IMR-90 (cell line): Measurements from ENCODE around the gene LAGE3. TPM values are rescaled to one million over a fixed set of nuclear protein-coding genes. Genes with fewer than 3 reads are reported as not detected.

Source experiments
- ATAC-seq: fragments of 200-7000 bp; cut with Tn5 transposase; 2 replicates; pipeline ENCODE4 v1.9.1; 2020; ENCODE audit warnings: low read depth, mild to moderate bottlenecking, moderate library complexity
- BruUV-seq: library from RNA; stranded (reverse); fragments of 400-500 nt; replicated peaks from 2 replicates; lab custom pipeline; 2021; lab: Mats Ljungman, UMichigan
- CTCF ChIA-PET: fragments of 300-600 bp; formaldehyde crosslinking; extraction: SDS; loops from one replicate; lab custom pipeline; 2021; ENCODE audit warnings: antibody characterized with exemption; lab: Yijun Ruan, JAX
- POLR2A ChIA-PET: fragments of 300-600 bp; sonication (Branson Sonifier 250); formaldehyde crosslinking; loops from one replicate; lab custom pipeline; 2022; ENCODE audit warnings: antibody characterized with exemption; ENCODE audit not compliant: unreplicated experiment; lab: Charles Lee
- DNase-seq: peaks from one replicate; pipeline ENCODE4 v3.0.0; 2013
- H2AFZ ChIP-seq: replicated peaks from 2 replicates; pipeline ENCODE3; 2013; ENCODE audit warnings: low read length, mild to moderate bottlenecking; ENCODE audit not compliant: poor library complexity
- H2AK5ac ChIP-seq: 2 replicates; pipeline ENCODE4 v1.6.1; 2013; ENCODE audit warnings: low read depth, low read length, inconsistent platforms
- H2AK9ac ChIP-seq: replicated peaks from 2 replicates; pipeline ENCODE3; 2013; ENCODE audit warnings: mild to moderate bottlenecking, low read depth, low read length, moderate library complexity; ENCODE audit not compliant: poor library complexity
- H2BK120ac ChIP-seq: 2 replicates; pipeline ENCODE4 v1.6.1; 2013; ENCODE audit warnings: low read depth, low read length, inconsistent platforms
- H2BK15ac ChIP-seq: 3 replicates; pipeline ENCODE4 v1.6.1; 2013; ENCODE audit warnings: low read depth, low read length, inconsistent platforms
- H2BK20ac ChIP-seq: 2 replicates; pipeline ENCODE4 v1.6.1; 2013; ENCODE audit warnings: low read depth, mild to moderate bottlenecking, inconsistent platforms, low read length, moderate library complexity
- H2BK5ac ChIP-seq: 2 replicates; pipeline ENCODE4 v1.6.1; 2013; ENCODE audit warnings: mild to moderate bottlenecking, low read depth, low read length, inconsistent platforms; ENCODE audit not compliant: poor library complexity, severe bottlenecking
- H3K14ac ChIP-seq: replicated peaks from 2 replicates; pipeline ENCODE4 v1.6.1; 2013; ENCODE audit warnings: low read depth, low read length, inconsistent platforms
- H3K18ac ChIP-seq: 2 replicates; pipeline ENCODE4 v1.6.1; 2013; ENCODE audit warnings: low read depth, low read length, control low read depth
- H3K23ac ChIP-seq: 2 replicates; pipeline ENCODE4 v1.6.1; 2013; ENCODE audit warnings: low read depth, low read length, inconsistent platforms
- H3K27ac ChIP-seq: 2 replicates; pipeline ENCODE4 v1.5.1; 2013; ENCODE audit warnings: mild to moderate bottlenecking, control low read depth, low read length; ENCODE audit not compliant: insufficient read depth
- H3K27me3 ChIP-seq: 2 replicates; pipeline ENCODE4 v1.6.1; 2013; ENCODE audit warnings: low read length; ENCODE audit not compliant: control insufficient read depth, insufficient read depth
- H3K36me3 ChIP-seq: 2 replicates; pipeline ENCODE4 v1.6.1; 2013; ENCODE audit warnings: low read length, mixed read lengths; ENCODE audit not compliant: control insufficient read depth, insufficient read depth
- H3K4ac ChIP-seq: 2 replicates; pipeline ENCODE4 v1.6.1; 2013; ENCODE audit warnings: low read depth, low read length, inconsistent platforms
- H3K4me1 ChIP-seq: 2 replicates; pipeline ENCODE4 v1.6.1; 2013; ENCODE audit warnings: low read length, mixed read lengths; ENCODE audit not compliant: control insufficient read depth, insufficient read depth
- H3K4me2 ChIP-seq: 2 replicates; pipeline ENCODE4 v1.6.1; 2013; ENCODE audit warnings: low read depth, mild to moderate bottlenecking, control low read depth, low read length, moderate library complexity
- H3K4me3 ChIP-seq: 2 replicates; pipeline ENCODE4 v1.5.1; 2013; ENCODE audit warnings: low read depth, mild to moderate bottlenecking, control low read depth, low read length, moderate library complexity; ENCODE audit not compliant: insufficient read depth
- H3K56ac ChIP-seq: 2 replicates; pipeline ENCODE4 v1.6.1; 2013; ENCODE audit warnings: low read length, inconsistent platforms; ENCODE audit not compliant: insufficient read depth; ENCODE audit errors: extremely low read depth
- H3K79me1 ChIP-seq, 2 experiments: 2 replicates each; pipeline ENCODE4 v1.6.1; 2013; ENCODE audit warnings: low read length in 2 of 2, inconsistent platforms in 1 of 2, low read depth in 1 of 2
- H3K9ac ChIP-seq: 2 replicates; pipeline ENCODE4 v1.6.1; 2013; ENCODE audit warnings: low read depth, low read length, control low read depth
- H3K9me1 ChIP-seq: 2 replicates; pipeline ENCODE4 v1.6.1; 2013; ENCODE audit warnings: low read length, inconsistent platforms; ENCODE audit not compliant: insufficient read depth
- H3K9me3 ChIP-seq: 2 replicates; pipeline ENCODE4 v1.6.1; 2013; ENCODE audit warnings: low read length; ENCODE audit not compliant: control insufficient read depth, insufficient read depth
- H4K20me1 ChIP-seq: 2 replicates; pipeline ENCODE4 v1.6.1; 2013; ENCODE audit warnings: low read length, inconsistent platforms; ENCODE audit not compliant: insufficient read depth
- H4K5ac ChIP-seq: 2 replicates; pipeline ENCODE4 v1.6.1; 2013; ENCODE audit warnings: mild to moderate bottlenecking, low read depth, low read length, control low read depth
- H4K8ac ChIP-seq, 2 experiments: 2 replicates each; pipeline ENCODE4 v1.6.1; 2013; ENCODE audit warnings: low read depth in 2 of 2, low read length in 2 of 2, control low read depth in 1 of 2, inconsistent platforms in 1 of 2
- H4K91ac ChIP-seq: 2 replicates; pipeline ENCODE4 v1.6.1; 2013; ENCODE audit warnings: low read depth, low read length, inconsistent platforms; ENCODE audit not compliant: insufficient read depth
- CEBPB ChIP-seq: IDR thresholded peaks from 2 replicates; pipeline ENCODE4 v1.6.1; 2012; ENCODE audit warnings: low read depth, low read length, improper control_type of control experiment
- MAZ ChIP-seq: IDR thresholded peaks from 2 replicates; pipeline ENCODE4 v1.6.1; 2012; ENCODE audit warnings: low read depth, mild to moderate bottlenecking, low read length, improper control_type of control experiment, moderate library complexity, borderline replicate concordance
- WGBS, 2 experiments: methylation state at CpG; one replicate each; pipeline versions ENCODE4 v1.1.5 to v1.1.7; 2013; ENCODE audit warnings: missing lambda C conversion rate in 2 of 2; ENCODE audit not compliant: insufficient read length in 1 of 2; ENCODE audit errors: extremely low coverage in 2 of 2; 5-methylcytosine and 5-hydroxymethylcytosine counted together
- dilution Hi-C: fragments of 300-500 bp; cut with HindIII; formaldehyde crosslinking; loops from one replicate; pipeline ENCODE4 v1.14.3; 2018; ENCODE audit warnings: low sequenced_read_pairs; ENCODE audit not compliant: unreplicated experiment
- in situ Hi-C: fragments of 300-500 bp; cut with MboI; formaldehyde crosslinking; loops from 3 replicates; pipeline ENCODE4 v1.14.3; 2019; ENCODE audit warnings: low sequenced_read_pairs, inconsistent platforms, mixed read lengths
- intact Hi-C: fragments of 100-400 bp; cut with micrococcal nuclease; formaldehyde crosslinking; loops from 2 replicates; pipeline ENCODE4 v1.10.0; 2022
- polyA plus RNA-seq, 3 experiments: library from polyadenylated mRNA; depleted of rRNA; stranded (reverse); fragments of >200 nt; gene quantifications; 2 replicates each; pipeline ENCODE4 v1.2.3, GENCODE V29; 2012; ENCODE audit warnings: low replicate concordance in 1 of 3
- total RNA-seq: library from RNA; depleted of rRNA; stranded (reverse); fragments of >200 nt; gene quantifications from 2 replicates; pipeline ENCODE4 v1.2.3, GENCODE V29; 2012
- TF ChIP-seq, protein P1 (sequence below): fragments of 150-350 bp; IDR thresholded peaks from 2 replicates; pipeline ENCODE4 v1.6.1; 2017; ENCODE audit warnings: mild to moderate bottlenecking, antibody characterized with exemption, low read length, low read depth

Gene LAGE3
- total and polyA plus RNA-seq, 2 of the 4 experiments (the other 2 are of a cell fraction), result 3.6 to 14.8 TPM

DNA sequence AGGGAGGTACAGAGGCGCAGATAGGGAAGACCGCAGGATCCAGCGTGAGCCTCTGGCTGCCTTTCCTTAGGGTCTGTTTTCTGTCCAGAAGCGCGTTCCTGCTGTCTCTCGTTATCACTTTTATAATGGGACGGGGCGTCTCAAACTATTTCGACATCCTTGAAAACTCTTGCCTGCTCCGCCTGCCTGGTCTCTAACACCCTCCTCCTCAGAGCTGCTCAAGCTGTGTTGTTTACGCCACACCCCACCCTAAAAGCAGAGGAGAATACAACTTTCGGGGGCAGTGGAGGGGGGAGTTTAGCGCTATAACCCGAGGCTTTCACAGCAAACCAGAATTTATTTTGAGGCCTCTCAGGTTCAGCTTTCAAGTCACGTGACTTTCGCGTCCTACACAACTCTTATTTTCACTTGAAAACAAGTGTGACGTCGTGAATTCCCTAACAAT is 37.6 kb upstream of the LAGE3 start:
- Histone ChIP-seq H3K9ac (peak overlapping the region; percentile 41), H4K20me1 (no peaks in the 10 kb centered on the region), H4K5ac (peak overlapping the region; percentile 27), H3K79me1 (peaks cover 8 to 12% of the 10 kb centered on the region in 2 experiments; a peak in 2 of 4 replicates), H2BK120ac (no peak overlapping the region), H3K4me1 (peaks cover 8% of the 10 kb centered on the region; the same call in 1 of the 2 replicates), H3K56ac (no peak overlapping the region), H3K23ac (peak overlapping the region; percentile 61), H3K27me3 (no peaks in the 10 kb centered on the region), H2AK9ac (peak overlapping the region; percentile 90), H2BK20ac (no peak overlapping the region), H3K4me3 (peak overlapping the region; percentile 35), H3K4ac (peak overlapping the region; percentile 62), H3K9me3 (no peaks in the 10 kb centered on the region), H3K9me1 (peaks cover 3% of the 10 kb centered on the region), H3K18ac (peak overlapping the region; percentile 39), H2BK15ac (no peak overlapping the region), H3K4me2 (peak overlapping the region; percentile 62), H4K91ac (peak overlapping the region; percentile 73), H2AFZ (peak overlapping the region; percentile 70), H3K27ac (peak overlapping the region; percentile 87), H3K36me3 (no peaks in the 10 kb centered on the region), H3K14ac (peak overlapping the region; percentile 50; the same call in 1 of the 2 replicates), H2BK5ac (peak overlapping the region; percentile 80), H4K8ac (peak overlapping the region; percentile 40 to 83; a peak in 3 of 4 replicates), H2AK5ac (peak overlapping the region; percentile 57)
- no TSS peak for BruUV-seq
- in situ Hi-C loops, result no loop called here
- dilution Hi-C loops, result no loop called here
- DNase-seq, result peak; percentile 54
- ATAC-seq, result peak; percentile 7
- TF ChIP-seq CEBPB (peak; percentile 64), MAZ (no peak)
- TF ChIP-seq, protein P1, sequence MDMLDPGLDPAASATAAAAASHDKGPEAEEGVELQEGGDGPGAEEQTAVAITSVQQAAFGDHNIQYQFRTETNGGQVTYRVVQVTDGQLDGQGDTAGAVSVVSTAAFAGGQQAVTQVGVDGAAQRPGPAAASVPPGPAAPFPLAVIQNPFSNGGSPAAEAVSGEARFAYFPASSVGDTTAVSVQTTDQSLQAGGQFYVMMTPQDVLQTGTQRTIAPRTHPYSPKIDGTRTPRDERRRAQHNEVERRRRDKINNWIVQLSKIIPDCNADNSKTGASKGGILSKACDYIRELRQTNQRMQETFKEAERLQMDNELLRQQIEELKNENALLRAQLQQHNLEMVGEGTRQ, result peak; percentile 74
- WGBS, 2 experiments, result 45% methylated on average over 8 of the region's 19 CpGs; no CpG with 5 or more reads in 1 of the 2 experiments
- intact Hi-C loops, result loop anchor here (2.0 kb wide), 2 partner anchors 26 to 30 kb away; partner anchors contain the start of genes G6PD, IKBKG and SLC10A3
- CTCF ChIA-PET, result no interaction called here
- POLR2A ChIA-PET, result interaction anchor here (0.7 kb wide), 1 partner anchor 19 kb away, joined by 3 read pairs; no protein-coding TSS in a partner anchor
